CD14-positive monocyte (primary cell): ENCODE results near the gene HSF2BP. TPM values are rescaled to one million over a fixed set of nuclear protein-coding genes. Genes with fewer than 3 reads are reported as not detected.

Experiments
- DNase-seq, 3 donors: peaks; one replicate each; pipeline ENCODE4 v3.0.0-alpha.2; 2011 to 2022
- H2AFZ ChIP-seq: 2 replicates; pipeline ENCODE4 v1.6.0; 2012; ENCODE audit warnings: mild to moderate bottlenecking, low read depth, low read length, inconsistent platforms; ENCODE audit not compliant: insufficient read depth, poor library complexity, severe bottlenecking
- H3K27ac ChIP-seq, 2 donors: 1 replicate in 1 of 2; 2 replicates in 1 of 2; pipeline ENCODE4 v1.5.1; 2012 to 2013; ENCODE audit warnings: low read length in 2 of 2, control low read depth in 1 of 2, inconsistent platforms in 1 of 2, low read depth in 1 of 2, mild to moderate bottlenecking in 1 of 2
- H3K27me3 ChIP-seq, 2 donors: one replicate each; pipeline versions ENCODE4 v1.6.0 to v1.6.1; 2011 to 2013; ENCODE audit warnings: low read length in 2 of 2; ENCODE audit not compliant: control insufficient read depth in 2 of 2, insufficient read depth in 2 of 2
- H3K36me3 ChIP-seq, 2 donors: replicated peaks in 1 of 2; 1 replicate in 1 of 2; 2 replicates in 1 of 2; pipeline versions ENCODE4 v1.5.1 to v1.6.1; 2012 to 2013; ENCODE audit warnings: low read length in 2 of 2, control low read depth in 1 of 2, inconsistent platforms in 1 of 2, mild to moderate bottlenecking in 1 of 2; ENCODE audit not compliant: insufficient read depth in 2 of 2, control insufficient read depth in 1 of 2
- H3K4me1 ChIP-seq, 2 donors: 1 replicate in 1 of 2; 2 replicates in 1 of 2; pipeline versions ENCODE4 v1.5.1 to v1.6.1; 2012 to 2013; ENCODE audit warnings: low read length in 2 of 2, control low read depth in 1 of 2, inconsistent platforms in 1 of 2, mild to moderate bottlenecking in 1 of 2, moderate library complexity in 1 of 2; ENCODE audit not compliant: insufficient read depth in 2 of 2, control insufficient read depth in 1 of 2
- H3K4me2 ChIP-seq: replicated peaks from 2 replicates; pipeline ENCODE3; 2012; ENCODE audit warnings: low read length, moderate library complexity, mild to moderate bottlenecking; ENCODE audit not compliant: poor library complexity, severe bottlenecking; ENCODE audit errors: extremely low read depth
- H3K4me3 ChIP-seq, 3 experiments: fragments of 200-600 bp in 1 of 3; sonication (generic) in 1 of 3; replicated peaks in 1 of 3; 1 replicate in 2 of 3; 2 replicates in 1 of 3; pipeline ENCODE4 v1.5.1; 2011 to 2013; ENCODE audit warnings: low read length in 3 of 3, mild to moderate bottlenecking in 3 of 3, control low read depth in 2 of 3, low read depth in 2 of 3, inconsistent platforms in 1 of 3, moderate library complexity in 1 of 3
- H3K79me2 ChIP-seq: 2 replicates; pipeline ENCODE4 v1.6.0; 2012; ENCODE audit warnings: mild to moderate bottlenecking, control low read depth, inconsistent platforms, low read length, moderate library complexity; ENCODE audit not compliant: insufficient read depth
- H3K9ac ChIP-seq: 2 replicates; pipeline ENCODE4 v1.6.0; 2017; ENCODE audit warnings: low read length, mild to moderate bottlenecking; ENCODE audit not compliant: insufficient read depth, poor library complexity, severe bottlenecking
- H3K9me3 ChIP-seq, 2 donors: replicated peaks in 1 of 2; 1 replicate in 1 of 2; 2 replicates in 1 of 2; pipeline versions ENCODE4 v1.5.1 to v1.6.1; 2012 to 2013; ENCODE audit warnings: low read length in 2 of 2, control low read depth in 1 of 2; ENCODE audit not compliant: control insufficient read depth in 1 of 2, insufficient read depth in 1 of 2
- H4K20me1 ChIP-seq: 2 replicates; pipeline ENCODE4 v1.6.0; 2012; ENCODE audit warnings: mild to moderate bottlenecking, low read length, control low read depth, moderate library complexity; ENCODE audit not compliant: insufficient read depth
- H3K27ac Mint-ChIP-seq, 7 donors: one replicate each; pipeline ENCODE4 v1.8.0; 2020; ENCODE audit warnings: mild to moderate bottlenecking in 7 of 7, mixed read lengths in 7 of 7, moderate library complexity in 6 of 7, inconsistent platforms in 2 of 7
- H3K27me3 Mint-ChIP-seq, 3 donors: one replicate each; pipeline ENCODE4 v1.8.0; 2021 to 2022; ENCODE audit warnings: low read depth in 3 of 3, mild to moderate bottlenecking in 3 of 3, mixed read lengths in 3 of 3, moderate library complexity in 3 of 3, inconsistent platforms in 1 of 3
- H3K36me3 Mint-ChIP-seq, 2 donors: one replicate each; pipeline ENCODE4 v1.8.0; 2020; ENCODE audit warnings: mixed read lengths in 2 of 2, inconsistent platforms in 1 of 2, mild to moderate bottlenecking in 1 of 2
- H3K4me1 Mint-ChIP-seq: one replicate; pipeline ENCODE4 v1.8.0; 2020; ENCODE audit warnings: mild to moderate bottlenecking, mixed read lengths
- H3K4me3 Mint-ChIP-seq, 2 donors: one replicate each; pipeline ENCODE4 v1.8.0; 2020; ENCODE audit warnings: mild to moderate bottlenecking in 2 of 2, mixed read lengths in 2 of 2, moderate library complexity in 1 of 2
- H3K9me3 Mint-ChIP-seq, 7 donors: one replicate each; pipeline ENCODE4 v1.8.0; 2020 to 2022; ENCODE audit warnings: mixed read lengths in 7 of 7, mild to moderate bottlenecking in 6 of 7, moderate library complexity in 6 of 7, inconsistent platforms in 2 of 7
- CTCF ChIP-seq: fragments of 200-600 bp; IDR thresholded peaks from one replicate; pipeline ENCODE4 v1.8.0; 2022; ENCODE audit warnings: antibody characterized with exemption, mild to moderate bottlenecking
- WGBS: methylation state at CpG from one replicate; pipeline ENCODE4 v1.1.5; 2013; ENCODE audit warnings: missing lambda C conversion rate; ENCODE audit not compliant: insufficient coverage; 5-methylcytosine and 5-hydroxymethylcytosine counted together
- intact Hi-C, 2 donors: fragments of 100-400 bp; cut with micrococcal nuclease; formaldehyde crosslinking; loops; one replicate each; pipeline versions ENCODE4 v1.15.0 to v1.15.1; 2023
- polyA plus RNA-seq, 3 donors: library from polyadenylated mRNA; depleted of rRNA in 1 of 3; unstranded in 2 of 3; stranded (reverse) in 1 of 3; fragments of 300-500 nt in 2 of 3; fragments of >200 nt in 1 of 3; fragmentation: Illumina TruSeq in 2 of 3; gene quantifications; 1 replicate in 2 of 3; 2 replicates in 1 of 3; pipeline ENCODE4 v1.2.3, GENCODE V29; 2012 to 2021

HSF2BP gene
- polyA plus RNA-seq, 3 donors: 0.20 TPM; not detected in 2

GRCh38 chr21:43599728-43600127 lies 59.6 kb downstream of the HSF2BP start:
- H3K9ac ChIP-seq: no peak overlapping the region
- H4K20me1 ChIP-seq: no peaks in the 10 kb centered on the region
- no peak overlapping the region for H3K4me3 Mint-ChIP-seq
- no peak overlapping the region for H2AFZ ChIP-seq
- H3K4me1 ChIP-seq: peaks cover 21 to 22% of the 10 kb centered on the region in 2 donors
- peaks cover 0 to 4% (median 2%) of the 10 kb centered on the region in 3 donors for H3K27me3 Mint-ChIP-seq
- no peaks in the 10 kb centered on the region for H3K36me3 Mint-ChIP-seq
- WGBS: no CpG with 5 or more reads among the region's 5 CpGs
- peaks cover 0 to 6% (median 1%) of the 10 kb centered on the region in 7 donors for H3K9me3 Mint-ChIP-seq
- no peak overlapping the region for H3K4me3 ChIP-seq
- intact Hi-C loops: no loop called here
- H3K27me3 ChIP-seq: no peaks in the 10 kb centered on the region
- H3K27ac Mint-ChIP-seq: no peak overlapping the region
- DNase-seq: no peak
- H3K4me1 Mint-ChIP-seq: no peaks in the 10 kb centered on the region
- H3K79me2 ChIP-seq: no peaks in the 10 kb centered on the region
- no peak overlapping the region for H3K27ac ChIP-seq
- no peaks in the 10 kb centered on the region for H3K36me3 ChIP-seq
- H3K4me2 ChIP-seq: no peak overlapping the region
- peaks cover 0 to 3% of the 10 kb centered on the region in 2 donors for H3K9me3 ChIP-seq
- no peak for TF ChIP-seq CTCF

GRCh38 chr21:43598416-43599120 lies 60.7 kb downstream of the HSF2BP start:
- Mint-ChIP-seq H3K27ac (no peak overlapping the region), H3K36me3 (no peaks in the 10 kb centered on the region), H3K4me1 (no peaks in the 10 kb centered on the region), H3K4me3 (no peak overlapping the region), H3K9me3 (peaks cover 0 to 6% (median 1%) of the 10 kb centered on the region in 7 donors), H3K27me3 (peaks cover 0 to 6% (median 5%) of the 10 kb centered on the region in 3 donors)
- H3K27me3 ChIP-seq: no peaks in the 10 kb centered on the region
- H3K9ac ChIP-seq: no peak overlapping the region
- no peak overlapping the region for H3K27ac ChIP-seq
- no peaks in the 10 kb centered on the region for H3K36me3 ChIP-seq
- H3K4me2 ChIP-seq: no peak overlapping the region
- H3K4me1 ChIP-seq: peaks cover 9 to 10% of the 10 kb centered on the region in 2 donors
- WGBS: 100% methylated on average over 4 of the region's 7 CpGs
- H4K20me1 ChIP-seq: no peaks in the 10 kb centered on the region
- no peak for TF ChIP-seq CTCF
- intact Hi-C loops: no loop called here
- no peak overlapping the region for H3K4me3 ChIP-seq
- no peaks in the 10 kb centered on the region for H3K79me2 ChIP-seq
- peaks cover 0 to 3% of the 10 kb centered on the region in 2 donors for H3K9me3 ChIP-seq
- no peak overlapping the region for H2AFZ ChIP-seq
- DNase-seq: no peak
